ENCODE data around the gene FAF1.

- TF ChIP-seq ZNF768 (tag by site-specific recombination; IDR thresholded peaks at IDR 0.05) (no peak), KLF9 (tag by site-specific recombination; IDR thresholded peaks at IDR 0.05; ENCODE audit: low read depth) (no peak), ZNF514 (tag by site-specific recombination; IDR thresholded peaks at IDR 0.05) (no peak), TRIM28 (IDR thresholded peaks at IDR 0.05; ENCODE audit: borderline replicate concordance, low read length) (no peak), ZFHX2 (tag by site-specific recombination; conservative IDR thresholded peaks at IDR 0.05) (no peak)
- TF ChIP-seq, protein P1, sequence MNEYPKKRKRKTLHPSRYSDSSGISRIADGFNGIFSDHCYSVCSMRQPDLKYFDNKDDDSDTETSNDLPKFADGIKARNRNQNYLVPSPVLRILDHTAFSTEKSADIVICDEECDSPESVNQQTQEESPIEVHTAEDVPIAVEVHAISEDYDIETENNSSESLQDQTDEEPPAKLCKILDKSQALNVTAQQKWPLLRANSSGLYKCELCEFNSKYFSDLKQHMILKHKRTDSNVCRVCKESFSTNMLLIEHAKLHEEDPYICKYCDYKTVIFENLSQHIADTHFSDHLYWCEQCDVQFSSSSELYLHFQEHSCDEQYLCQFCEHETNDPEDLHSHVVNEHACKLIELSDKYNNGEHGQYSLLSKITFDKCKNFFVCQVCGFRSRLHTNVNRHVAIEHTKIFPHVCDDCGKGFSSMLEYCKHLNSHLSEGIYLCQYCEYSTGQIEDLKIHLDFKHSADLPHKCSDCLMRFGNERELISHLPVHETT (tag by site-specific recombination; IDR thresholded peaks at IDR 0.05): no peak
- TF ChIP-seq, protein P2, sequence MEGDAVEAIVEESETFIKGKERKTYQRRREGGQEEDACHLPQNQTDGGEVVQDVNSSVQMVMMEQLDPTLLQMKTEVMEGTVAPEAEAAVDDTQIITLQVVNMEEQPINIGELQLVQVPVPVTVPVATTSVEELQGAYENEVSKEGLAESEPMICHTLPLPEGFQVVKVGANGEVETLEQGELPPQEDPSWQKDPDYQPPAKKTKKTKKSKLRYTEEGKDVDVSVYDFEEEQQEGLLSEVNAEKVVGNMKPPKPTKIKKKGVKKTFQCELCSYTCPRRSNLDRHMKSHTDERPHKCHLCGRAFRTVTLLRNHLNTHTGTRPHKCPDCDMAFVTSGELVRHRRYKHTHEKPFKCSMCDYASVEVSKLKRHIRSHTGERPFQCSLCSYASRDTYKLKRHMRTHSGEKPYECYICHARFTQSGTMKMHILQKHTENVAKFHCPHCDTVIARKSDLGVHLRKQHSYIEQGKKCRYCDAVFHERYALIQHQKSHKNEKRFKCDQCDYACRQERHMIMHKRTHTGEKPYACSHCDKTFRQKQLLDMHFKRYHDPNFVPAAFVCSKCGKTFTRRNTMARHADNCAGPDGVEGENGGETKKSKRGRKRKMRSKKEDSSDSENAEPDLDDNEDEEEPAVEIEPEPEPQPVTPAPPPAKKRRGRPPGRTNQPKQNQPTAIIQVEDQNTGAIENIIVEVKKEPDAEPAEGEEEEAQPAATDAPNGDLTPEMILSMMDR (tag by site-specific recombination; IDR thresholded peaks at IDR 0.05): no peak
Measured at GRCh38 chr1:50450861-50451653, 509.0 kb downstream of the FAF1 start.

Data from HEK293 (cell line).